ENCODE results near the gene CCDC182. TPM values are rescaled to one million over a fixed set of nuclear protein-coding genes. Genes with fewer than 3 reads are reported as not detected.

Gene CCDC182
- total and polyA plus RNA-seq, 2 experiments from 2014 or later: not detected

DNA sequence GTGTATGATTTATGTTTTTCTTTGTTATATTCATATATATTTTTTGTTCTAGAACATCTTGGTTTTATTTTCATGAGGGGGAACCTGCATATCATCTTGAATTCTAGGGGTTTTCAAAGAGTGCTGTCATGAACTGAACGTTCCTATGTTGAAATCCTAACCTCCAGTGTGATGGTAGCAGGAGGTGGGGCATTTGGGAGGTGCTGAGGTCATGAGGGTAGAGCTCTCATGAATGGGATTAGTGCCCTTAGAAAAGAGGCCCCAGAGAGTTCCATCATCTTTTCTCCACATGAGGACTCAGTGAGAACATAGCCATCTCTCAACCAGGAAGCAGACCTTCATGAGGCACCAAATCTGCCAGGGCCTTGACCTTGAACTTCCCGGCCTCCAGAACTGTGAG, 34.6 kb upstream of the CCDC182 start (continued):
- no peak for TF ChIP-seq STAT1 (IDR thresholded peaks at IDR 0.05; ENCODE audit: unreplicated experiment)

GRCh38 chr17:57778306-57778705, 33.2 kb upstream of the CCDC182 start:
- H3K27ac ChIP-seq (ENCODE audit: low read depth): no peak overlapping the region
- no peaks in the 10 kb centered on the region for H3K36me3 Mint-ChIP-seq (ENCODE audit: low read depth)
- no peaks in the 10 kb centered on the region for H3K9me3 Mint-ChIP-seq
- ATAC-seq (no peak), DNase-seq (ENCODE audit: low spot score) (no peak)
- H3K36me3 ChIP-seq (ENCODE audit: insufficient read depth): no peaks in the 10 kb centered on the region
- H3K27ac Mint-ChIP-seq: no peak overlapping the region
- H3K4me1 Mint-ChIP-seq: peaks cover 10% of the 10 kb centered on the region
- H3K27me3 ChIP-seq (ENCODE audit: insufficient read depth): no peaks in the 10 kb centered on the region
- H3K4me1 ChIP-seq (ENCODE audit: insufficient read depth): peaks cover 17% of the 10 kb centered on the region
- TF ChIP-seq NANOG (IDR thresholded peaks at IDR 0.05; ENCODE audit: borderline replicate concordance) (no peak), JUNB (IDR thresholded peaks at IDR 0.05; ENCODE audit: unreplicated experiment) (no peak), EZH2phosphoT487 (IDR thresholded peaks at IDR 0.05; ENCODE audit: unreplicated experiment) (no peak), ZNF114 (CRISPR knock-in tag; IDR thresholded peaks at IDR 0.05) (no peak), CREB1 (CRISPR knock-in tag; IDR thresholded peaks at IDR 0.05; ENCODE audit: low read depth) (no peak), EZH2 (IDR thresholded peaks at IDR 0.05; ENCODE audit: low read depth, unreplicated experiment) (no peak), POLR2AphosphoS5 (IDR thresholded peaks at IDR 0.05; ENCODE audit: low read depth) (no peak), STAT1 (IDR thresholded peaks at IDR 0.05; ENCODE audit: unreplicated experiment) (no peak), ZNF331 (CRISPR knock-in tag; IDR thresholded peaks at IDR 0.05; ENCODE audit: low read depth) (no peak)
- TF ChIP-seq, protein P1, sequence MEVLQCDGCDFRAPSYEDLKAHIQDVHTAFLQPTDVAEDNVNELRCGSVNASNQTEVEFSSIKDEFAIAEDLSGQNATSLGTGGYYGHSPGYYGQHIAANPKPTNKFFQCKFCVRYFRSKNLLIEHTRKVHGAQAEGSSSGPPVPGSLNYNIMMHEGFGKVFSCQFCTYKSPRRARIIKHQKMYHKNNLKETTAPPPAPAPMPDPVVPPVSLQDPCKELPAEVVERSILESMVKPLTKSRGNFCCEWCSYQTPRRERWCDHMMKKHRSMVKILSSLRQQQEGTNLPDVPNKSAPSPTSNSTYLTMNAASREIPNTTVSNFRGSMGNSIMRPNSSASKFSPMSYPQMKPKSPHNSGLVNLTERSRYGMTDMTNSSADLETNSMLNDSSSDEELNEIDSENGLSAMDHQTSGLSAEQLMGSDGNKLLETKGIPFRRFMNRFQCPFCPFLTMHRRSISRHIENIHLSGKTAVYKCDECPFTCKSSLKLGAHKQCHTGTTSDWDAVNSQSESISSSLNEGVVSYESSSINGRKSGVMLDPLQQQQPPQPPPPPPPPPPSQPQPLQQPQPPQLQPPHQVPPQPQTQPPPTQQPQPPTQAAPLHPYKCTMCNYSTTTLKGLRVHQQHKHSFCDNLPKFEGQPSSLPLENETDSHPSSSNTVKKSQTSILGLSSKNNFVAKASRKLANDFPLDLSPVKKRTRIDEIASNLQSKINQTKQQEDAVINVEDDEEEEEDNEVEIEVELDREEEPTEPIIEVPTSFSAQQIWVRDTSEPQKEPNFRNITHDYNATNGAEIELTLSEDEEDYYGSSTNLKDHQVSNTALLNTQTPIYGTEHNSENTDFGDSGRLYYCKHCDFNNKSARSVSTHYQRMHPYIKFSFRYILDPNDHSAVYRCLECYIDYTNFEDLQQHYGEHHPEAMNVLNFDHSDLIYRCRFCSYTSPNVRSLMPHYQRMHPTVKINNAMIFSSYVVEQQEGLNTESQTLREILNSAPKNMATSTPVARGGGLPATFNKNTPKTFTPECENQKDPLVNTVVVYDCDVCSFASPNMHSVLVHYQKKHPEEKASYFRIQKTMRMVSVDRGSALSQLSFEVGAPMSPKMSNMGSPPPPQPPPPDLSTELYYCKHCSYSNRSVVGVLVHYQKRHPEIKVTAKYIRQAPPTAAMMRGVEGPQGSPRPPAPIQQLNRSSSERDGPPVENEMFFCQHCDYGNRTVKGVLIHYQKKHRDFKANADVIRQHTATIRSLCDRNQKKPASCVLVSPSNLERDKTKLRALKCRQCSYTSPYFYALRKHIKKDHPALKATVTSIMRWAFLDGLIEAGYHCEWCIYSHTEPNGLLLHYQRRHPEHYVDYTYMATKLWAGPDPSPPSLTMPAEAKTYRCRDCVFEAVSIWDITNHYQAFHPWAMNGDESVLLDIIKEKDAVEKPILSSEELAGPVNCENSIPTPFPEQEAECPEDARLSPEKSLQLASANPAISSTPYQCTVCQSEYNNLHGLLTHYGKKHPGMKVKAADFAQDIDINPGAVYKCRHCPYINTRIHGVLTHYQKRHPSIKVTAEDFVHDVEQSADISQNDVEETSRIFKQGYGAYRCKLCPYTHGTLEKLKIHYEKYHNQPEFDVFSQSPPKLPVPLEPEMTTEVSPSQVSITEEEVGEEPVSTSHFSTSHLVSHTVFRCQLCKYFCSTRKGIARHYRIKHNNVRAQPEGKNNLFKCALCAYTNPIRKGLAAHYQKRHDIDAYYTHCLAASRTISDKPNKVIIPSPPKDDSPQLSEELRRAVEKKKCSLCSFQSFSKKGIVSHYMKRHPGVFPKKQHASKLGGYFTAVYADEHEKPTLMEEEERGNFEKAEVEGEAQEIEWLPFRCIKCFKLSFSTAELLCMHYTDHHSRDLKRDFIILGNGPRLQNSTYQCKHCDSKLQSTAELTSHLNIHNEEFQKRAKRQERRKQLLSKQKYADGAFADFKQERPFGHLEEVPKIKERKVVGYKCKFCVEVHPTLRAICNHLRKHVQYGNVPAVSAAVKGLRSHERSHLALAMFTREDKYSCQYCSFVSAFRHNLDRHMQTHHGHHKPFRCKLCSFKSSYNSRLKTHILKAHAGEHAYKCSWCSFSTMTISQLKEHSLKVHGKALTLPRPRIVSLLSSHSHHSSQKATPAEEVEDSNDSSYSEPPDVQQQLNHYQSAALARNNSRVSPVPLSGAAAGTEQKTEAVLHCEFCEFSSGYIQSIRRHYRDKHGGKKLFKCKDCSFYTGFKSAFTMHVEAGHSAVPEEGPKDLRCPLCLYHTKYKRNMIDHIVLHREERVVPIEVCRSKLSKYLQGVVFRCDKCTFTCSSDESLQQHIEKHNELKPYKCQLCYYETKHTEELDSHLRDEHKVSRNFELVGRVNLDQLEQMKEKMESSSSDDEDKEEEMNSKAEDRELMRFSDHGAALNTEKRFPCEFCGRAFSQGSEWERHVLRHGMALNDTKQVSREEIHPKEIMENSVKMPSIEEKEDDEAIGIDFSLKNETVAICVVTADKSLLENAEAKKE (CRISPR knock-in tag; IDR thresholded peaks at IDR 0.05): no peak
- TF ChIP-seq, protein P2, sequence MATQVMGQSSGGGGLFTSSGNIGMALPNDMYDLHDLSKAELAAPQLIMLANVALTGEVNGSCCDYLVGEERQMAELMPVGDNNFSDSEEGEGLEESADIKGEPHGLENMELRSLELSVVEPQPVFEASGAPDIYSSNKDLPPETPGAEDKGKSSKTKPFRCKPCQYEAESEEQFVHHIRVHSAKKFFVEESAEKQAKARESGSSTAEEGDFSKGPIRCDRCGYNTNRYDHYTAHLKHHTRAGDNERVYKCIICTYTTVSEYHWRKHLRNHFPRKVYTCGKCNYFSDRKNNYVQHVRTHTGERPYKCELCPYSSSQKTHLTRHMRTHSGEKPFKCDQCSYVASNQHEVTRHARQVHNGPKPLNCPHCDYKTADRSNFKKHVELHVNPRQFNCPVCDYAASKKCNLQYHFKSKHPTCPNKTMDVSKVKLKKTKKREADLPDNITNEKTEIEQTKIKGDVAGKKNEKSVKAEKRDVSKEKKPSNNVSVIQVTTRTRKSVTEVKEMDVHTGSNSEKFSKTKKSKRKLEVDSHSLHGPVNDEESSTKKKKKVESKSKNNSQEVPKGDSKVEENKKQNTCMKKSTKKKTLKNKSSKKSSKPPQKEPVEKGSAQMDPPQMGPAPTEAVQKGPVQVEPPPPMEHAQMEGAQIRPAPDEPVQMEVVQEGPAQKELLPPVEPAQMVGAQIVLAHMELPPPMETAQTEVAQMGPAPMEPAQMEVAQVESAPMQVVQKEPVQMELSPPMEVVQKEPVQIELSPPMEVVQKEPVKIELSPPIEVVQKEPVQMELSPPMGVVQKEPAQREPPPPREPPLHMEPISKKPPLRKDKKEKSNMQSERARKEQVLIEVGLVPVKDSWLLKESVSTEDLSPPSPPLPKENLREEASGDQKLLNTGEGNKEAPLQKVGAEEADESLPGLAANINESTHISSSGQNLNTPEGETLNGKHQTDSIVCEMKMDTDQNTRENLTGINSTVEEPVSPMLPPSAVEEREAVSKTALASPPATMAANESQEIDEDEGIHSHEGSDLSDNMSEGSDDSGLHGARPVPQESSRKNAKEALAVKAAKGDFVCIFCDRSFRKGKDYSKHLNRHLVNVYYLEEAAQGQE (IDR thresholded peaks at IDR 0.05; ENCODE audit: unreplicated experiment): no peak
- TF ChIP-seq, protein P3, sequence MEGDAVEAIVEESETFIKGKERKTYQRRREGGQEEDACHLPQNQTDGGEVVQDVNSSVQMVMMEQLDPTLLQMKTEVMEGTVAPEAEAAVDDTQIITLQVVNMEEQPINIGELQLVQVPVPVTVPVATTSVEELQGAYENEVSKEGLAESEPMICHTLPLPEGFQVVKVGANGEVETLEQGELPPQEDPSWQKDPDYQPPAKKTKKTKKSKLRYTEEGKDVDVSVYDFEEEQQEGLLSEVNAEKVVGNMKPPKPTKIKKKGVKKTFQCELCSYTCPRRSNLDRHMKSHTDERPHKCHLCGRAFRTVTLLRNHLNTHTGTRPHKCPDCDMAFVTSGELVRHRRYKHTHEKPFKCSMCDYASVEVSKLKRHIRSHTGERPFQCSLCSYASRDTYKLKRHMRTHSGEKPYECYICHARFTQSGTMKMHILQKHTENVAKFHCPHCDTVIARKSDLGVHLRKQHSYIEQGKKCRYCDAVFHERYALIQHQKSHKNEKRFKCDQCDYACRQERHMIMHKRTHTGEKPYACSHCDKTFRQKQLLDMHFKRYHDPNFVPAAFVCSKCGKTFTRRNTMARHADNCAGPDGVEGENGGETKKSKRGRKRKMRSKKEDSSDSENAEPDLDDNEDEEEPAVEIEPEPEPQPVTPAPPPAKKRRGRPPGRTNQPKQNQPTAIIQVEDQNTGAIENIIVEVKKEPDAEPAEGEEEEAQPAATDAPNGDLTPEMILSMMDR (conservative IDR thresholded peaks at IDR 0.05; ENCODE audit: low read depth in 2 of 2): no peak
- TF ChIP-seq, protein P4, sequence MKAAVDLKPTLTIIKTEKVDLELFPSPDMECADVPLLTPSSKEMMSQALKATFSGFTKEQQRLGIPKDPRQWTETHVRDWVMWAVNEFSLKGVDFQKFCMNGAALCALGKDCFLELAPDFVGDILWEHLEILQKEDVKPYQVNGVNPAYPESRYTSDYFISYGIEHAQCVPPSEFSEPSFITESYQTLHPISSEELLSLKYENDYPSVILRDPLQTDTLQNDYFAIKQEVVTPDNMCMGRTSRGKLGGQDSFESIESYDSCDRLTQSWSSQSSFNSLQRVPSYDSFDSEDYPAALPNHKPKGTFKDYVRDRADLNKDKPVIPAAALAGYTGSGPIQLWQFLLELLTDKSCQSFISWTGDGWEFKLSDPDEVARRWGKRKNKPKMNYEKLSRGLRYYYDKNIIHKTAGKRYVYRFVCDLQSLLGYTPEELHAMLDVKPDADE (IDR thresholded peaks at IDR 0.05): no peak
- no peaks in the 10 kb centered on the region for H4K20me1 ChIP-seq (replicated peaks; ENCODE audit: insufficient read depth)
- no peaks in the 10 kb centered on the region for H3F3A ChIP-seq (replicated peaks; ENCODE audit: low read depth)
- peaks cover 11% of the 10 kb centered on the region for H3K27me3 Mint-ChIP-seq (ENCODE audit: insufficient read depth, low read depth, poor library complexity)
- H3K4me3 Mint-ChIP-seq: no peak overlapping the region
- no peak overlapping the region for H2AFZ ChIP-seq
- H3K4me2 ChIP-seq: no peak overlapping the region
- H3K9me2 ChIP-seq (ENCODE audit: insufficient read depth): no peaks in the 10 kb centered on the region
- no peaks in the 10 kb centered on the region for H3K79me2 ChIP-seq (replicated peaks; ENCODE audit: insufficient read depth)
- no peak overlapping the region for H3K4me3 ChIP-seq
